Gastroesophageal sphincter (tissue), 4 donors: ENCODE results near the gene TANC1. TPM values are rescaled to one million over a fixed set of nuclear protein-coding genes. Genes with fewer than 3 reads are reported as not detected.

Experiments
- ATAC-seq: fragments of 150-250 bp; one replicate; pipeline ENCODE4 v1.9.1; 2016; ENCODE audit warnings: mild to moderate bottlenecking, moderate library complexity
- H3K27ac ChIP-seq, 4 donors: fragments of 200-600 bp; sonication (generic) in 3 of 4; 1 replicate in 3 of 4; 2 replicates in 1 of 4; pipeline ENCODE4 v1.5.1; 2016 to 2019
- H3K27me3 ChIP-seq: fragments of 200-600 bp; sonication (generic); one replicate; pipeline ENCODE4 v1.5.1; 2019
- H3K36me3 ChIP-seq, 2 donors: fragments of 200-600 bp; sonication (generic); one replicate each; pipeline ENCODE4 v1.5.1; 2019; ENCODE audit warnings: control low read depth in 1 of 2
- H3K4me1 ChIP-seq, 3 donors: fragments of 200-600 bp; sonication (generic); 1 replicate in 2 of 3; 2 replicates in 1 of 3; pipeline ENCODE4 v1.5.1; 2016 to 2019; ENCODE audit warnings: control low read depth in 2 of 3
- H3K4me3 ChIP-seq, 2 donors: fragments of 200-600 bp; sonication (generic); one replicate each; pipeline ENCODE4 v1.5.1; 2019; ENCODE audit warnings: mild to moderate bottlenecking in 1 of 2, moderate library complexity in 1 of 2
- H3K9me3 ChIP-seq, 3 donors: fragments of 200-600 bp; sonication (generic); one replicate each; pipeline ENCODE4 v1.5.1; 2017 to 2019; ENCODE audit warnings: control low read depth in 2 of 3
- CTCF ChIP-seq, 4 experiments: fragments of 200-600 bp in 2 of 4; fragments of 450-650 bp in 2 of 4; sonication (generic) in 1 of 4; IDR thresholded peaks; one replicate each; pipeline ENCODE4 v1.5.1; 2017 to 2019; ENCODE audit warnings: antibody characterized with exemption in 4 of 4, mild to moderate bottlenecking in 2 of 4, moderate library complexity in 2 of 4
- EP300 ChIP-seq: sonication (generic); formaldehyde crosslinking; IDR thresholded peaks from one replicate; pipeline ENCODE4 v1.6.1; 2017; ENCODE audit warnings: antibody characterized with exemption, mild to moderate bottlenecking
- POLR2A ChIP-seq, 2 donors: fragments of 450-650 bp; IDR thresholded peaks; one replicate each; pipeline ENCODE4 v1.6.1; 2017; ENCODE audit warnings: antibody characterized with exemption in 2 of 2, mild to moderate bottlenecking in 2 of 2, moderate library complexity in 1 of 2
- POLR2AphosphoS5 ChIP-seq: sonication (generic); formaldehyde crosslinking; IDR thresholded peaks from one replicate; pipeline ENCODE4 v1.6.1; 2017; ENCODE audit warnings: antibody characterized with exemption
- WGBS, 2 donors: methylation state at CpG; one replicate each; pipeline ENCODE4 v1.1.5; 2018; ENCODE audit warnings: low coverage in 1 of 2; 5-methylcytosine and 5-hydroxymethylcytosine counted together
- total RNA-seq, 4 donors: library from RNA; depleted of rRNA; stranded (reverse); fragments of >200 nt; gene quantifications; one replicate each; pipeline ENCODE4 v1.1.0, GENCODE V29; 2016

The TANC1 gene
- total RNA-seq = 10 to 100 TPM; 37.4 to 66.5 (median 46.0) TPM

GRCh38 chr2:158968396-158969161, at the start of gene TANC1:
TANC1 (plus strand) TSS chr2:158968640; CDS start chr2:159065911, 97,271 bp downstream.
- no peaks in the 10 kb centered on the region for H3K27me3 ChIP-seq
- peak within 1 kb of the TSS; percentile 80 to 89 for H3K4me3 ChIP-seq
- H3K27ac ChIP-seq = peak within 1 kb of the TSS; percentile 71 to 94 (median 92)
- ATAC-seq = peak; percentile 95
- TF ChIP-seq POLR2AphosphoS5 (peak; percentile 89), POLR2A (IDR thresholded peaks at IDR 0.05) (peak; percentile 91 to 93), EP300 (no peak), CTCF (IDR thresholded peaks at IDR 0.05) (peak in 1 of 4 experiments; percentile 3)
- H3K9me3 ChIP-seq = no peaks in the 10 kb centered on the region
- H3K4me1 ChIP-seq = peaks cover 0 to 52% (median 13%) of the 10 kb centered on the region in 3 donors
- WGBS, 2 donors = 0 to 1% methylated on average over 18 of the region's 92 CpGs
- H3K36me3 ChIP-seq = no peaks in the 10 kb centered on the region

DNA sequence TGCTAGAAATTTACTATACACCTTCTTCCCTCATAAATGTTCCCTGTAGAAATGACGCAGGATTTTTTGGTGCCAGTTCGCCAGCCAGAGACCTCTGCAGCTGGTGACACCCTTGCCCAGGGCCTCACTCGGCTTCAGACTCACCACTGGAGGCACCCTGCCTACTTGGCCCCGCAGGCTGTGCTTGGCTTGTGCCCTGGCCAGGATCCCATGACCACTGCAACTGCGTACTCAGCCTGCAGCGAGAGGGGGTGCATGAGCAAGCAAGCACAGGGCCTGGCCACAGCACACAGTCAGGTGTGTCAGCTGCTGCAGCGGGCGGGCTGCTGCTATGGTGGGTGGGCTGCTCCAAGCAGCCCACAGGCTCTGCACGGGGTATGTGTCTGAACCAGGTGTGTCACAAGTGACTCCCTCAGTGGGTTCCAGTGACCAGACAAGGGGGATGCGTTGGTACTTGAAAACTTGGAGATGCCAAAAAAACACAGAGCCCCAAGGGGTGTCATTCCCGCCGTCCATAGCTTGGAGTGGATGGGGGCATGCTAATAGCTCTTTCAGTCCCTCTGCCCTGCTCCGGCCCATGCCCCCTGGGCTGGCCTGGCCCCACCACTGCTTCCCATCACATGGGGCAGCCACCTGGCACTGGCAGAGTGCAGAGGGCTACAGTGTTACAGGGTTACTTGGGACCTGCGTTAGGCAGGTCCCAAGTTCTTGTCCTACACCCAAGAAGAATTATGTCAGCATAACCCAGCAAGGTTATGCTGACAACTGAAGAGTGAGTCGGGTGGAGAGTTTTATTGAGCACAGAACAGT, 46.6 kb upstream of the TANC1 start:
- WGBS, 2 donors = 100% methylated on average over 1 to 4 of the region's 15 CpGs
- Histone ChIP-seq H3K27me3 (no peaks in the 10 kb centered on the region), H3K4me3 (no peak overlapping the region), H3K27ac (no peak overlapping the region), H3K4me1 (no peaks in the 10 kb centered on the region), H3K36me3 (no peaks in the 10 kb centered on the region), H3K9me3 (no peaks in the 10 kb centered on the region)
- no peak for TF ChIP-seq POLR2AphosphoS5
- TF ChIP-seq CTCF (IDR thresholded peaks at IDR 0.05) = no peak
- TF ChIP-seq POLR2A (IDR thresholded peaks at IDR 0.05) = no peak
- TF ChIP-seq EP300 = no peak
- ATAC-seq = no peak

GRCh38 chr2:158922601-158923000, 45.8 kb upstream of the TANC1 start:
- TF ChIP-seq POLR2AphosphoS5 = no peak
- no peak for TF ChIP-seq EP300
- TF ChIP-seq CTCF (IDR thresholded peaks at IDR 0.05) = no peak
- TF ChIP-seq POLR2A (IDR thresholded peaks at IDR 0.05) = no peak
- H3K4me3 ChIP-seq = no peak overlapping the region
- no peak for ATAC-seq
- H3K27ac ChIP-seq = no peak overlapping the region
- H3K27me3 ChIP-seq = no peaks in the 10 kb centered on the region
- no peaks in the 10 kb centered on the region for H3K9me3 ChIP-seq
- WGBS, 2 donors = 81 to 92% methylated on average over 1 of the region's 1 CpG
- no peaks in the 10 kb centered on the region for H3K36me3 ChIP-seq
- no peaks in the 10 kb centered on the region for H3K4me1 ChIP-seq

GRCh38 chr2:158923180-158923594, 45.3 kb upstream of the TANC1 start:
- TF ChIP-seq POLR2AphosphoS5 (no peak), POLR2A (IDR thresholded peaks at IDR 0.05) (no peak), EP300 (no peak), CTCF (IDR thresholded peaks at IDR 0.05) (no peak)
- no peak for ATAC-seq
- Histone ChIP-seq H3K36me3 (no peaks in the 10 kb centered on the region), H3K4me3 (no peak overlapping the region), H3K4me1 (no peaks in the 10 kb centered on the region), H3K9me3 (no peaks in the 10 kb centered on the region), H3K27ac (no peak overlapping the region), H3K27me3 (no peaks in the 10 kb centered on the region)
- 56 to 57% methylated on average over 2 to 3 of the region's 3 CpGs for WGBS, 2 donors
